ENCODE data around the gene LGALS3BP. TPM values are rescaled to one million over a fixed set of nuclear protein-coding genes. Genes with fewer than 3 reads are reported as not detected.

LGALS3BP gene
- total RNA-seq, 1 experiment from 2014 or later: 69.8 TPM

- Mint-ChIP-seq H3K4me3 (no peak overlapping the region), H3K36me3 (ENCODE audit: insufficient read depth in 1 of 3, low read depth in 3 of 3) (peaks cover 4 to 17% (median 7%) of the 10 kb centered on the region in 3 experiments; a peak in 6 of 7 replicates), H3K4me1 (peaks cover 2 to 29% of the 10 kb centered on the region in 2 experiments; a peak in 3 of 4 replicates), H3K9me3 (peaks cover 14 to 17% of the 10 kb centered on the region in 2 experiments), H3K27ac (peak overlapping the region in 1 of 3 experiments; percentile 85; a peak in 1 of 7 replicates), H3K27me3 (ENCODE audit: low read depth) (peaks cover 8% of the 10 kb centered on the region)
- H3K9ac ChIP-seq (ENCODE audit: extremely low read depth, insufficient read length, low read length): no peak overlapping the region
- no peak overlapping the region for H2AK5ac ChIP-seq (ENCODE audit: insufficient read length, low read length)
- no peak overlapping the region for H2BK15ac ChIP-seq (ENCODE audit: low read depth, low read length)
- WGBS (ENCODE audit: extremely low coverage, insufficient read length, low lambda C conversion rate): no CpG with 5 or more reads among the region's 14 CpGs
- H3K79me1 ChIP-seq (ENCODE audit: insufficient read depth, low read depth, low read length, poor library complexity, severe bottlenecking): no peaks in the 10 kb centered on the region
- no peak overlapping the region; the same call in 1 of the 2 replicates for H3K14ac ChIP-seq (ENCODE audit: insufficient read depth, low read length)
- no peak overlapping the region for H3K56ac ChIP-seq (ENCODE audit: insufficient read length, low read depth, low read length)
- no peaks in the 10 kb centered on the region for H3K79me2 ChIP-seq (ENCODE audit: insufficient read depth, low read length)
- H3K23ac ChIP-seq (ENCODE audit: insufficient read length, low read depth, low read length): no peak overlapping the region
- H3K27ac ChIP-seq (ENCODE audit: insufficient read length, low read depth, low read length): no peak overlapping the region
- no peak overlapping the region for H4K8ac ChIP-seq (replicated peaks; ENCODE audit: insufficient read length, low read depth, low read length)
- H2AFZ ChIP-seq (ENCODE audit: low read length): no peak overlapping the region
- DNase-seq: no peak
- H3K4ac ChIP-seq (ENCODE audit: low read depth, low read length): no peak overlapping the region
- H3K27me3 ChIP-seq (ENCODE audit: insufficient read depth, low read length): no peaks in the 10 kb centered on the region
- no peak for TF ChIP-seq CTCF (conservative IDR thresholded peaks at IDR 0.05)
- peaks cover 10% of the 10 kb centered on the region for H3K9me3 ChIP-seq (ENCODE audit: control insufficient read depth, low read depth, low read length)
- H3K23me2 ChIP-seq (ENCODE audit: insufficient read length, low read depth, low read length, poor library complexity, severe bottlenecking): no peaks in the 10 kb centered on the region
- H2BK5ac ChIP-seq (ENCODE audit: insufficient read length, low read length): no peak overlapping the region
- no peak overlapping the region for H3K4me2 ChIP-seq (ENCODE audit: insufficient read depth, insufficient read length, low read length)
- no peak overlapping the region for H4K5ac ChIP-seq (ENCODE audit: insufficient read length, low read depth, low read length)
- H3K4me1 ChIP-seq (ENCODE audit: insufficient read depth, low read length): no peaks in the 10 kb centered on the region
- H4K20me1 ChIP-seq (ENCODE audit: control insufficient read depth, insufficient read depth, insufficient read length): no peaks in the 10 kb centered on the region
- no peak overlapping the region for H2BK20ac ChIP-seq (ENCODE audit: low read depth, low read length, poor library complexity, severe bottlenecking)
- no peak overlapping the region for H2BK120ac ChIP-seq (ENCODE audit: low read depth, low read length, poor library complexity, severe bottlenecking)
- H2BK12ac ChIP-seq (ENCODE audit: insufficient read length, low read depth, low read length): no peak overlapping the region
- H4K91ac ChIP-seq (ENCODE audit: insufficient read length, low read depth, low read length): no peak overlapping the region
- H3K18ac ChIP-seq (ENCODE audit: insufficient read length, low read depth, low read length): no peak overlapping the region
- no peak overlapping the region for H3T11ph ChIP-seq (ENCODE audit: low read length)
These were observed 25.0 kb downstream of the LGALS3BP start for GRCh38 chr17:78954684-78955083.
